ENCODE measurements around the gene SCARF2.
"Not testable (repeated sequence)": the region's sequence is repeated elsewhere in the genome, so short reads cannot be mapped to it uniquely, and the experiment has no call there.

The SCARF2 gene

DNA sequence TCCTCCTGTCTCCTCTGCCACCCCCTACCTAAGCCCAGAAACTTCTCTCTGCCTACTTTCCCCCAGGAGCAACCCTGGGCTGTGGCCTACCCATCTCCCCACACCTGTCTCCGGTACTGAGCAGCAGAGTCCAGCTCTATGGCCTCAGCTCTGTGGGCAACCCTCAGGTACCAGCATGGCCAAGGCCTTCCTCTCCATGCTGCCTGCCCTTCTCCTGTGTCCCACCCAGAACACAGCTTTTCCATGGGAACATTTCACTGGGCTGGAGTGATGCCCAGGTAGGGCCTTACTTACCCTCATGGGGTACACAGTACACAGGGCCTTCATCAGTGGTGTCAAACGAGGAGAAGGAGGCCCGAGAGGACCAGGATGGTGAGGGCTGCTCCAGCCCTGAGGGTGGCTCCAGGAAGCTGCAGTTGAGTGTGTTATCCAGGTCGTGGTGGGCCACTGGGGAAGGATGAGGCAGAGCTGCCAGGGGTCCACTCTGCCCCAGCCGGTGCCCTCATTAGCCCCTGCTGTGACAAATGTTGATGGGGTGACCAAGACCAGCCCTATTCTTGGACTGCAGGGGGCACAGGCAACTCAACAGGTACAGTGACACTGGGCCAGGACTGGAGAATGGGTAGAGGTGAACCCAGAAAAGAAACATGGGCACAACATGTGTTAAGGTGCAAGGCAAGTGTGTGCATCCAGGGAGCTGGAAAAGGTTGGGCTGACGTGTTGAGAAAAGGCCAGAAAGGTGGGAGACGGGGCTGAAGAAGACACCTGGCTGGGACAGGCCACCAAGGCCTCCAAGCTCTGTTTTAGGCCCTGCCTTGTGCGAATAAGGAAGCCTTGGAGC lies 10.3 kb downstream of the SCARF2 start:
- no peak for DNase-seq

DNA sequence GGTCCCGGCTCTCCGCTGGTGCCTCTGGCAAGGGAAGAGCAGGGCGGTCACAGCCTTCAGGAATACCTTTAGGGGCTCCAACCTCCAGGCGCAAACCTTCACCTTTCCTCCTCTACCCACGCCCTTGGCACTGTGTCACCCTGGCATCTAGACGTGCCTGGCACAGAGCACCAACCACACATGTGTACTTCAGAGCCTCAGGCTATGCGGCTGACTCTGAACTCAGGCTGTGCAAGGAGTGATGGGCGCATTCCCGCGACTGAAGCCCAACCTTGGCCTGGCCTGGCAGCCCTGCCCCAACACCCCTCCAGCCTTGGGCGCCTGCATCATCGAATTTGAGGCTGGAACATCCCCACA lies 11.4 kb downstream of the SCARF2 start:
- DNase-seq = no peak

DNA sequence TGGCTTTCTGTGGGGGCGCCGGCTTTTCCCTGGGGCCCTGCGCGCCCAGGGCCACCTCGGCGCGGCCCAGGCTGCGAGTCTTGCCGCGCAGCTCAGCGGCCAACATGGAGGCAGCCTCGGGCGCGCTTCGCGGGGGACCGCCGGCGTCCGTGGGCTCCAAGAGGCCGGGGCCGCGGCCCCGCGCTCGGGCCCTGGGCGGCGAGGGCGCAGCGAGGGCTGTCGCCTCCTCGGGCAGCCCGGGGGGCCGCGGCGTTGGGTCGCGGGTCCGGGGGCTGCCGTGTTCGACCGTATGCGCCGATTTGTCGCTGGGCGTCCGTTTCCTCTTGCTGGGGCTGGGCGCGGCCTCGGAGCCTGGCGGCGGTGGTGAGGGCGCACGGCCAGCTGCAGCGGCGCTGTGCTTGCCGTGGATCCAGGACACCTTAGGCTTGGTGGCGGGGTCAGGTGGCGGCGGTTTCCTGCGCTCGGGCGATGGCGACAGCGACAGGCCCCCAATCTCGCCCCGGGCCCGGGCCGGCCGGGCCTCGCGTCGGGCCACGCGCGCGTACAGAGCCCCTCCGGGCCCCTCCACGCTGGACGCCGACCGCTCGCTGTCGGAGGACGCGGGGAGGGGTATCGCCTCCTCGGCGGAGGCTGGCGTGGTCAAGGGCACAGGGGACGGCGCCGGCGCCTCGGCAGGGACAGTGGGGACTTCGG lies 11.9 kb downstream of the SCARF2 start:
- no peak for DNase-seq

DNA sequence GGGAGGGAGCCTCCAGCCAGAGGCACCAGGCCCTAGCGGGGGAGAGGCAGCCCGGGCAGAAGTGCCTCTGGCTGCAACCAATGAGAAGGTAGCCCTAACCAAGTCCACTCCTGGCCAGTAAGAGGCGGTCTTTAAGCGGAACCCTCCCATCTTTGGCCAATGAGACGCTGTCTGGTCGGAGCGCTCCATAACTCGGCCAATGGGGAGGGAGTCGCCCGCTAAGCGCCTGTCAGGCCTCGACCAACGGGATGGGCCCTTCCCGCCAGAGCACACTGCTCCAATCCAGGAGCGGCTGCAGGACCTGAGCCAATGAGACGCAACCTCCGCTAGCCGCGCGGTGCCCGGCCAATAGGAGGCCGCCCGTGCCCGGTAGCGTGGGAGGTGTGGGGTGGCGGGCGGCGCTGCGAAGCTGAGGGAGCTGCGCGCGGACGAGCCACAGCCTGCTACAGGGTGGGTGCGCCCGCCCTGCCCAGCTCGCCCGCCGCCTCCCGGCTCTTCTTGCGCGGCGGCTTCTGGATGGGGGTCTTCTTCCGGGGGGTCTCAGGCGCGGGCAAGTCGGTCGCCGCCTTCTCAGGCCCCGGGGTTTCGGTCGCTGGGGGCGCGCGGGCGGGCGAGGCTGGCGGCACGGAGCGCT lies 12.6 kb downstream of the SCARF2 start:
- no peak for DNase-seq

DNA sequence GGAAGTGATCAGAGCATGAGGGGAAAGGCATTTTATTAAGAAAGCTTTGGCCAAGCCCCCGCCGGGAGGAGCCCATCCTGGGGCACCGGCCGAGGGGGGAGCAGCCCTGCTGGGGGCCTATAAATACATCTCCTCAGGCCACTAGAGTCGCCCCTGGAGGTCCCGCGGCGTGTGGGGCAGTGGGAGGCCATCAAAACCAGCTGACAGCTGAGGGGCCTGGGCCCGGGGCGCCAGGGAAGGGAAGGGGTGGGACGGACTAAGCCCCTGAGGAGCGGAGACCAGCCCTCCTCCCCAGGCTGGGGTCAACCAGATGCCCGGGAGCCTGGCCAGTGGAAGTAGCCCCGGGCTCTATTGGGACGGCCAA lies 13.1 kb downstream of the SCARF2 start:
- DNase-seq = no peak

DNA sequence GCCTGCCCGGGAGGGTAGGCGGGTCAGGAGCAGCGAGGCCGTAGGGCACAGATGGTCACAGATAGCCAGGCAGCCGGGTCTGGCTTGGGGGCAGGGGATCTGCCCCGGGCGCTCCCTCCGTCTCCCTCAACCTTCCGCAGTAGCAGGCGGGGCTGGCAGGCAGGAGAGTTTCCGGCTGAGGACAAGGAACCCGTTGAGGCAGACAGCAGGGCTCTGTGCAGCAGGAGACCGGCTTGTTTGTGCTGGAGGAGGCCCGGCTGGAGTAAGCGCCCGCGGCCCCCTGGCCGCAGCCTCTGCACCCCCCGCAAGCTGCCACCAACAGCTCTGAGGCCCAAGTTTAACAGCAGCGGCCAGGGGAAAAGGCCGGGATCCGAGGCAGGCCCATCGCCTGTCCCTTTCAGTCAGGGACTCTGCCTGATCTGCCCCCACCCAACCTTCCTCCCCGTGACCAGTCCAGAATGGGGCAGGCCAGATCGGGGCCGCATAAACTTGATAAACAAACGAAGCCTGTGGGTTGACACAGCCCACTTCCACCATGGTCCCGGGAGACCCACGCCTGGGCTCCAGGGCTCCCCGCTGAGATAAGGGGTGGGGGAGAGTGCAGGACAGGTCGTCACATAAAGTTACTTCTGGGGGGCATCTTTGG lies 13.6 kb downstream of the SCARF2 start:
- DNase-seq = no peak

DNA sequence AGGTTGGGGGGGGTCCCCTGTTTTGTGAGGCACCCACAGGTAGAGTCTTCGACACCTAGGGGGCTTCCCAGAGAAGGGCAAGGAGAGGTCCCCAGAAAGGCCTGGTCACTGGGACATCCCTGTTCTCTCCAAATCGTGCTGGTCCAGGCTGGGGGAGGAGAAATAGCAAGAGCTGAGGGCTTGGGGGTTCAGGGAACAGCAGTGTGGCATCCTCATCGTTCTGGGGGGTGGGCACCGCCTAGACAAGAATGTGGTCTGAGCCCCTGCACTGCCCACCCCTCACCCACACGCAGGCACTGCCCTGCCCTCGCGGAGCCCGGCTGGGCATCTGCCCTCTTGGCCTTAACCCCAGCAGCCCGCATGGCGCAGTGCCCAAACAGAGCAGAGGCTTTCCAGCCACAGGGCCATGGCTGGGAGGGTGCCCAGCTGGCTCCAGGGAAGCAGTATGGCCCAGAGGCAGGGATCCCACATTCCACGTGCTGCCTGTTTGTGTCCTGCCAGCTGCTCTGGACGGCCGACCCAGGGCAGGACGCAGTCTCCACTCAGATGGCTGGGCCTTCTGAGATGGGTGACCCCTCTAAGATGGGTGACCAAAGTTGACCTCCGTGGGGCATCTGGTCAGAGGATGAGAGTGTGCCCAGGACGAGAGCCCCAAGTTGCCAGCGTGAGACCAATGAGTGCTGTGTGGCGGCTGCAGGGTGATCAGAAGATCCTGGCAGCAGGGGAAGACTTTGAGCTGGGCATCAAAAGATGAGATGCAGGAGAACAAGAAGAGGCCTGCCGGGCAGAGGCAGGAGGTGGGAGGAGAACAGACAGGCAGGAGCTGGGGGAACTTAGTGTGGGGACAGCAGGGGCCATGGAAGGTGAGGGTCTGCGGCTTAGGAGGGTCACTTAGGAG lies 14.4 kb downstream of the SCARF2 start:
- DNase-seq = no peak

DNA sequence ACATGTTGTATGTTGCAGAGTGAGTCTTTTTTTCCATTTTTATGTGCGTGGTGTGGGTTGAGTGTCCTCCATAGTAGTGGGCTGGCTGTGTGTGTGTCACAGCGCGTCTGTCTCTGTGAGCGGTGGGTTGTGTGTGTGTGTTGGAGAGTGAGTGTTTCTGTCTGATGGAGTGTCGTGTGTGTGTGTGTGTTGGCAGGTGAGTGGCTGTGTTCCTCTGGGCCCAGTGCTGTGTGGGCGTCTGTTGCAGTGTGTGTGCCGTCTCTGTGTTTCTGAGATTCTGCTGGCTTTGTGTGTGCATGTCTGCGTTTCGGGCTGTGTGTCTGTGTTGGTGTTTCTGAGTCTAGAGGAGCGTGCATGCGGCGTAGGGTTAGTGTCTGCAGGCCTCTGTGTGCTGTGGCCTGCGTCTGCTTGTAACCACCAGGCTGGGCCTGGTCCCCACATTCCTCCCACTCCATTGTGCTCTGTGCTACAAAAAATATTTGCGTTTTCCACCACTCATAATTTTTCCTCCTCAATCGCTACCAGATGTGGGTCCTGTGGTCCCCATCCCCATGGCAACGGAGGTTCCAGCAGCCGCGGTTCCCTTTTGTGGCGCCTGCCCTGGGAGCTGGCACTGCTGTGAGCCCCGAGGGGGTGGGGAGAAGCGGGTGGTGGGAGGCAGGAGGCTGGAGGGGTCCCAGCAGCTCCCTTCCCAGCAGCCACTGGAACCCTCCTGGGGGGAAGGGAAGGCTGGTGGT lies 15.2 kb downstream of the SCARF2 start:
- no peak for DNase-seq

DNA sequence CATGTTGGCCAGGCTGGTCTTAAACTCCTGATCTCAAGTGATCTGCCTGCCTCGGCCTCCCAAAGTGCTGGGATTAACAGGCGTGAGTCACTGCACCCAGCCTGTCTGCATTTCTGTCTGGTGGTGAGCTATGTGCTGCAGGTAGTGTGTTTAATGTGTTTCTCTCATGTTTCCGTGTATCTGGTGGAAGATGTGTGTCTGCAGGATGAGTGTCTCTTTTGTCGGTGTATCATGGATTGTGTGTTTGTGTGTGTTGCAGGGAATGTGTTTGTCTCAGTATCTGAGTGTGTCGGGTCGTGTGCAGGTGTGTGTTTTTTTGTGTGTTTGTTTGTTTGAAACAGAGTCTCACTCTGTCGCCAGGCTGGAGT lies 16.1 kb downstream of the SCARF2 start:
- DNase-seq = no peak

DNA sequence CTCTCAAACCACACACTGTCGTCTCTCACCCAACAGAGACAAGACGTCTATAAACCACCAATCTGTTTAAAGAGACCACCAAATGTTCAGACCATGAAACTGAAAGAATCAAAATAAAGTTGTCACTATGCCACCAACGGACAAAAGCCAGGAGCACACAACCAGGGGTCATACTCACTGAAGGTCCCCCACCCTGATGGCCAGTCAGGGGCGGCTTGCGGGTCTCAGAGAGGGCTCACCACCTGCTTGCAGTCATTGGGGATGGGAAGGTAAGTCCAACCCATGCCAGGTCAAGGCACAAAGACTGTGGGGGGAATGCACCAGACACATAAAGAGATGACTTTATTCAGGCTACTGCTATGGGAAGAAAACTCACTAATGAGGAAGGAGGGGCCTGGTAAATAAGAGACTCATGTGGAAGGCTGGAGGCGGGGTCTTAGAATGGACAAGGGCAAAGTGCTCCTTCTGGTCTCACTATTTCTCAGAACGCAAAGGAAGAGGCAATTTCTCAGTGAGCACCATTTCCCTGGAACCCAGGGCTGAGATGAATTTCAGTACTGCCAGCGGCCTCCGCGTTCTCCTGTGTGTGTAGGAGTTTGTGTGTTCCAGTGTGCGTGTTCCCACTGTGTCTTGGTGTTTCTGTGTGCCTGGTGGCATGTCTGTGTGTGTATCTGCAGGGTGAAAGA lies 17.3 kb downstream of the SCARF2 start:
- no peak for DNase-seq

DNA sequence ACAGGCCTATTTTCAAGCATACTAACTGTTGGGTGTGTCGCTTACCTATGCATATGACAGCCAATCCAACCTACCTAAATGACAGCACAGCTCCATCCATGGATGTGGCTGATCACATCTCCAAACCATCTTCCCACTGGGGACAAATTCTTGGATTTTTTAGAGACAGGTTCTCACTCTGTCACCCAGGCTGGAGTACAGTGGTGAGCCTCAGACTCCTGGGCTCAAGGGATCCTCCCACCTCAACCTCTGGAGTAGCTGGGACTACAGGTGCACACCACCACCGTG lies 18.0 kb downstream of the SCARF2 start:
- no peak for DNase-seq

DNA sequence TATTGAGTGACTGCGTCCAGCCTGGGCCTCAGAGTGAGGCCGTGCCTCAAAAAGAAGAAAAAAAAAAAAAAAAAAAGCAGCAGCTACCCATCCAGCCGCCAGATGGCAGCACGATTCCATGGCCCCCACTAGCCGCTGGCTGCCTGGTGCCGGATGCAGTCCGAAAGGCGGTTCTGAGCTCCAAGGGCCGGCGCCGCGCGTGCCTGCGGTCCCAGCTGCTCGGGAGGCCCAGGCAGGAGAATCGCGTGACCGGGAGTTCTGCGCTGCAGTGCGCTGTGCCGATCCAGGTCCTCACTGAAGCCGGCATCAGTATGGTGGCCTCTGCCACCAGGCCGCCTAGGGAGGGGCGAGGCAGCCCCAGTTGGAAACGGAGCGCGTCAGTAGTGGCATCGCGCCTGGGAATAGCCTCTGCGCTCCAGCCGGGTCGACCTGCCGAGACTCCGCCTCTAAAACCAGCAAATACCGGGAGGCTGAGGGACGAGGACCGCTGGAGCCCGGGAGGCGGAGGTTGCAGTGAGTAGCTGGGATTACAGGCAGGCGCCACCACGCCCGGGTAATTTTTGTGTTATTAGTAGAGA lies 19.3 kb downstream of the SCARF2 start:
- DNase-seq = peak; percentile 72

DNA sequence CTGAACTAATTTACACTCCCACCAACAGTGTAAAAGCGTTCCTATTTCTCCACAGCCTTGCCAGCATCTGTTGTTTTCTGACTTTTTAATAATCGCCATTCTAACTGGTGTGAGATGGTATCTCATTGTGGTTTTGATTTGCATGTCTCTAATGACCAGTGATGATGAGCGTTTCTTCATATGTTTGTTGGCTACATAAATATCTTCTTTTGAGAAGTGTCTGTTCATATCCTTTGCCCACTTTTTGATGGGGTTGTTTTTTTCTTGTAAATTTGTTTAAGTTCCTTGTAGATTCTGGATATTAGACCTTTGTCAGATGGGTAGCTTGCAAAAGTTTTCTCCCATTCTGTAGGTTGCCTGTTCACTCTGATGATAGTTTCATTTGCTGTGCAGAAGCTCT lies 21.9 kb downstream of the SCARF2 start:
- not testable (repeated sequence) for DNase-seq

DNA sequence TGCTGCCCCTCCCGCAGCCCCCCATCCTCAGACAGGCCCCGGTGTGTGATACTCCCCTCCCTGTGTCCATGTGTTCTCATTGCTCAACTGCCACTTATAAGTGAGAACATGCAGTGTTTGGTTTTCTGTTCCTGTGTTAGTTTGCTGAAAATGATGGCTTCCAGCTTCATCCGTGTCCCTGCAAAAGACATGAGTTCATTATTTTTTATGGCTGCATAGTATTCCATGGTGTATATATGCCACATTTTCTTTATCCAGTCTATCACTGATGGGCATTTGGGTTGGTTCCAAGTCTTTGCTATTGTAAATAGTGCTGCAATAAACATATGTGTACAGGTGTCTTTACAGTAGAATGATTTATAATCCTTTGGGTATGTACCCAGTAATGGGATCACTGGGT lies 22.4 kb downstream of the SCARF2 start:
- DNase-seq = not testable (repeated sequence)

DNA sequence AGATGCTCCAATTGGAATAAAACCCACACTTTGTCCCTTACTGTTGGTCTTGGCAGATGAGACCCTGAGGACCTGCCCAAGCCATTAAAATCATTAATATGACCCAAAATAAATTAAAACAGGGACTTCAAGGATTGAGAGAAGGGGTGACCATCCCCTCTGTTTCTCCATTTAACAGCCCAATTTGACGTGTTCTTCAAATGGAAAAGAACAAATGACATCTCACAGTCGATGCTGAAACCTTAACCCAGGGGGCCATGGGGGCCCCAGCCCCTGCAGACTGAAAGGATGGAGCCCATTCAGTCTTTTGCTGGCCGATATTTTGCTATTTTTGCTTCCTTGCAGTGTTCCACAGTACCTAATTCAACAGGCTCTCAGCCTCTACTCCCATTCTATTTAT lies 23.2 kb downstream of the SCARF2 start:
- no peak for DNase-seq

DNA sequence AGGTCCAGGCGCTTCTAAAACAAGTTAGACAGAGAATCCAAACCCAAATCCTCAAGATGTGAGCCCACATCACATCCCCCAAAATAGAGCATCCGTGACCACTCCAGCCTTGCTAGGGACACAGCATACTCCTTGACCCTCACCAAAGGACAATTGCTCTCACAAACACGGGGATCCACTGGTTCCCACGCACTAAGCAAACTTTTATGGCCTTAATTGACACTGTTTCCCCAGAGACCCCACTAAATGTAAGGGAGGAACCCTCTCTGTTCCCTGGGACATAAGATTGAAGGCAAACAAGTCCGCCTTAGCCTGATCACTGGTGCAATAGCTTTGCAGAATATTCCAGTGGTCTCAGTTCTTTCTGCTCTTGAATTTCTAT lies 23.6 kb downstream of the SCARF2 start:
- DNase-seq = no peak

DNA sequence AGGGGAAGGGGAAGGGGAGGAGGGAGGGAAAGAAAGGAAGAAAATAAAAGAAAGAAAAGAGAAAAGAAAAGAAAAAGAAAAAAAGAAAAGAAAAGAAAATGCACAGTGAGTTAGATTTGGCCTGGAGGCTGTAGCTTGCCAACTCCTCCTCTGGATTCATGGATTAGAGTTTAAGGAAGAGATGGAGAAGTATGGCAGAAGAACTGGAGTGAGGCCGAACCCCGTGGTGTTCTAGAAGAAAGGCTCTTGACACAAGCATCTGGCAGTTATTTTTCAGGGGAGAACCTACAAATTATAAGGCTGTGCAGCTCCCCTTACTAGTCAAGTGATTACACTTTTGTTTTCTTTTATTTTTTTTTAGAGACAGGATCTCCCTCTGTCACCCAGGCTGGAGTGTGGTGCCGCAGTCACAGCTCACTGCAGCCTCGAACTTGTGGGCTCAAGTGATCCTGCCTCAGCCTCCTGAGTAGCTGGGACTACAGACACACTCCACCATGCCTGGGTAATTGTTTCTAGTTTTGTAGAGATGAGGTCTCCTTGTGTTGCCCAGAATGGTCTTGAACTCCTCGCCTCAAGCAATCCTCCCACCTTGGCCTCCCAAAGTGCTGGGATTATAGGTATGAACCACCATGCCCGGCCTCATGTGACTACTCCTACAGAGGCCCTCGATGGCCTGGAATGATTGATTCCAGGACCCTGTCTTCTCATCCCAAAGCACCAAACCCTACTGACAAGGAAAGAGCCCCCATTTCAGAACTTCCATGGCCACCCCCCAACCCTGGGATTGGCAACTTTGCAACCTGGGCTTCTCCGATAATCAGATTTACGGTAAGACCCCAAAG lies 24.2 kb downstream of the SCARF2 start:
- DNase-seq = no peak

DNA sequence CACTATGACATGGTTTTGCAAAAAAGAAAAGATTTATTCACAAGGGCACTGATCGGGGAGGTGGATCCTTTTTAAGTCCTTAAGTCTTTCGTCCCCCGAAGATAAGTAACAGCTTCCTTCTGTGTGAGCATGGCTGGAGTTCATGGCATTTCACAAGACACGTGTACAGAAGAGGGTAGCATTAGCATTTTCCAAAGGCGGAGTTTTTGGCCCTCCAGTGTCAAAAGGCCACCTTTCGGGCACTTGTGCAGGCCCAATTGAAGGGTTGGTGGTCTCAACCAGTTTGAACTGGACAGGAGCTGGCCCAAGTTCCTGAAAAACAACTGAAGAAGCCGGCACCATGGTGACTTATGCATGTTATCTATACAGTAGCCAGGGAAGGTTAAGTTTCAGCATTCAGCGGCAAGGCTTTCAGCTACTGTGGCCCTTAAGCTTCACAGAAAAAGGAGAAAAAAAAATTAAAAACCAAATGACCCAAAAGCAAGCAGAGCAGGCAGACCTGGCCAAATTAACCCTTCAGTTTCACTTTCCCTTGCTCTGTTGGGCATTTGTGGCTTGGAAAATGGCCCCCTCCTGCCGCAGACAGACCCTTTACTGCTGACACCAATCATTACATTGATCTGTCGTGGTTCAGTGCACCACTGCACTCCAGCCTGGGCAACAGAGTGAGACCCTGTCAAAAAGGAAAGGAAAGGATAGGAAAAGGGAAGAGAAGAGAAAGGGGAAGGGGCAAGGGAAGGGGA lies 25.0 kb downstream of the SCARF2 start:
- no peak for DNase-seq

DNA sequence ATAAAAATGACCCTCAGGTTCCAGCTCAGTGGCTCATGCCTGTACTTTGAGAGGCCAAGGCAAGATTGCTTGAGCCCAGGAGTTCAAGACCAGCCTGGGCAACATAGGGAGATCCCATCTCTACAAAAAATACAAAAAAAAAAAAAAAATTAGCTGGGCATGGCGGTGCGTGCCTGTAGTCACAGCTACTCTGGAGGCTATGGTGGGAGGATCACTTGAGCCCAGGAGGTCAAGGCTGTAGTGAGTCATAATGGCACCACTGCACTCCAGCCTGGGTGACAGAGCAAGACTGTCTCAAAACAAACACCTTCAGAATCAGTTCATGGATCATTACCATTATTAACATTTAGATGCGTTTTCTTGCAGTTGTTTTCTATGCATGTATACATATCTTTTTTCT lies 28.2 kb downstream of the SCARF2 start:
- not testable (repeated sequence) for DNase-seq

DNA sequence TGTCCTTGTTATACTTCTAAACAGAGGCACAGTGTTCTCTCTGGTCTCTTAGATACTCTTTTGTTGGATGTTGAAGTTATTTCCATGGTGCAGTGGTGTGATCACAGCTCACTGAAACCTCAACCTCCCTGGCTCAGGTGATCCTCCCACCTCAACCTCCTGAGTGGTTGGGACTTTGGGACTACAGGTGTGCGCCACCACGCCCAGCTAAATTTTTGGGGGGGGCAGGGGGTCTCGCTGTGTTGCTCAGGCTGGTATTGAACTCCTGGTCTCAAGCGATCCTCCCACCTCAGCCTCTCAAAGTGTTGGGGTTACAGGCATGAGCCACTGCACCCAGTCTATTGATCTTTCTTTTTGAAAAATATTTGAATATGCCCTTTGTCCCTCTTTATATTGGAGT lies 28.7 kb downstream of the SCARF2 start:
- no peak for DNase-seq

Data from activated gamma-delta T cell treated with Interleukin-2 at 50 U/mL for 16 hours (primary cell).